Osteoblast (primary cell): ENCODE data around the gene TMEM52. TPM values are rescaled to one million over a fixed set of nuclear protein-coding genes. Genes with fewer than 3 reads are reported as not detected.

Experiments
- DNase-seq: peaks from one replicate; pipeline ENCODE4 v3.0.0; 2011; ENCODE audit warnings: low spot score, mixed read lengths; ENCODE audit not compliant: insufficient read length; ENCODE audit errors: missing footprints
- H2AFZ ChIP-seq: 2 replicates; pipeline ENCODE4 v1.6.0; 2011; ENCODE audit warnings: mild to moderate bottlenecking, low read length
- H3K27ac ChIP-seq: 2 replicates; pipeline ENCODE4 v1.5.1; 2011; ENCODE audit warnings: mild to moderate bottlenecking, low read depth, low read length, moderate library complexity
- H3K27me3 ChIP-seq: 2 replicates; pipeline ENCODE4 v1.6.0; 2012; ENCODE audit warnings: mild to moderate bottlenecking, control low read depth, inconsistent platforms, low read length, moderate library complexity; ENCODE audit not compliant: insufficient read depth
- H3K36me3 ChIP-seq: 2 replicates; pipeline ENCODE4 v1.5.1; 2011; ENCODE audit warnings: mild to moderate bottlenecking, low read length, control low read depth, moderate library complexity; ENCODE audit not compliant: insufficient read depth
- H3K4me1 ChIP-seq: 2 replicates; pipeline ENCODE4 v1.5.1; 2011; ENCODE audit warnings: mild to moderate bottlenecking, low read length, control low read depth, moderate library complexity; ENCODE audit not compliant: insufficient read depth
- H3K4me2 ChIP-seq: 2 replicates; pipeline ENCODE4 v1.6.0; 2011; ENCODE audit warnings: mild to moderate bottlenecking, low read length; ENCODE audit not compliant: insufficient read depth
- H3K4me3 ChIP-seq: fragments of 200-600 bp; sonication (generic); 3 replicates; pipeline ENCODE4 v1.5.1; 2012; ENCODE audit warnings: mild to moderate bottlenecking, low read length, inconsistent platforms; ENCODE audit not compliant: insufficient read depth
- H3K79me2 ChIP-seq: 2 replicates; pipeline ENCODE4 v1.6.0; 2012; ENCODE audit warnings: mild to moderate bottlenecking, low read length, control low read depth, inconsistent platforms; ENCODE audit not compliant: insufficient read depth
- H3K9me3 ChIP-seq: 2 replicates; pipeline ENCODE4 v1.5.1; 2011; ENCODE audit warnings: low read depth, low read length, control low read depth
- H4K20me1 ChIP-seq: 2 replicates; pipeline ENCODE4 v1.6.0; 2012; ENCODE audit warnings: mild to moderate bottlenecking, low read length, control low read depth; ENCODE audit not compliant: insufficient read depth
- CTCF ChIP-seq: IDR thresholded peaks from 2 replicates; pipeline ENCODE4 v1.5.1; 2011; ENCODE audit warnings: mild to moderate bottlenecking, low read depth, low read length, moderate library complexity; ENCODE audit errors: extremely low read depth
- total RNA-seq: library from RNA; depleted of rRNA; stranded (reverse); fragments of >200 nt; gene quantifications from 2 replicates; pipeline ENCODE4 v1.2.3, GENCODE V29; 2012

The TMEM52 gene
- total RNA-seq, 1 donor, result not detected

- no peaks in the 10 kb centered on the region for H3K36me3 ChIP-seq
- peak; percentile 92 for DNase-seq
- peaks cover 6% of the 10 kb centered on the region for H3K4me1 ChIP-seq
- H3K4me2 ChIP-seq, result no peak overlapping the region
- H3K79me2 ChIP-seq, result no peaks in the 10 kb centered on the region
- no peak overlapping the region for H3K27ac ChIP-seq
- H3K9me3 ChIP-seq, result no peaks in the 10 kb centered on the region
- no peaks in the 10 kb centered on the region for H4K20me1 ChIP-seq
- no peak for TF ChIP-seq CTCF
- no peak overlapping the region for H3K4me3 ChIP-seq
- H2AFZ ChIP-seq, result no peak overlapping the region
- peaks cover 9% of the 10 kb centered on the region for H3K27me3 ChIP-seq
Observed at GRCh38 chr1:1920608-1921458, 1.8 kb upstream of the TMEM52 start.

GRCh38 chr1:1920057-1920607 lies 1.1 kb upstream of the TMEM52 start:
- Histone ChIP-seq H2AFZ (no peak overlapping the region), H3K27me3 (peaks cover 11% of the 10 kb centered on the region), H4K20me1 (no peaks in the 10 kb centered on the region), H3K27ac (no peak overlapping the region), H3K36me3 (no peaks in the 10 kb centered on the region), H3K4me1 (peaks cover 6% of the 10 kb centered on the region), H3K9me3 (no peaks in the 10 kb centered on the region), H3K4me2 (no peak overlapping the region), H3K79me2 (no peaks in the 10 kb centered on the region), H3K4me3 (no peak overlapping the region)
- peak; percentile 90 for DNase-seq
- no peak for TF ChIP-seq CTCF

GRCh38 chr1:1919304-1920056 lies 401 bp upstream of the TMEM52 start:
- H3K4me2 ChIP-seq, result peak overlapping the region; percentile 72
- H3K36me3 ChIP-seq, result no peaks in the 10 kb centered on the region
- peaks cover 6% of the 10 kb centered on the region for H3K4me1 ChIP-seq
- no peaks in the 10 kb centered on the region for H3K9me3 ChIP-seq
- H3K79me2 ChIP-seq, result no peaks in the 10 kb centered on the region
- no peak for TF ChIP-seq CTCF
- H4K20me1 ChIP-seq, result no peaks in the 10 kb centered on the region
- no peak overlapping the region for H3K27ac ChIP-seq
- DNase-seq, result peak; percentile 100
- H2AFZ ChIP-seq, result no peak overlapping the region
- peak overlapping the region; percentile 58 for H3K4me3 ChIP-seq
- peaks cover 11% of the 10 kb centered on the region for H3K27me3 ChIP-seq
